Activated CD8-positive, alpha-beta memory T cell treated with anti-CD3 and anti-CD28 coated beads for 36 hours (primary cell): ENCODE results near the gene BSPH1. TPM values are rescaled to one million over a fixed set of nuclear protein-coding genes. Genes with fewer than 3 reads are reported as not detected.
"Not testable (repeated sequence)": the region's sequence is repeated elsewhere in the genome, so short reads cannot be mapped to it uniquely, and the experiment has no call there.

Experiments
- CTCF ChIA-PET: fragments of 350-600 bp; sonication (Branson Sonifier 250); formaldehyde crosslinking; loops from one replicate; lab custom pipeline; 2021; ENCODE audit warnings: antibody characterized with exemption; lab: Charles Lee
- POLR2A ChIA-PET: fragments of 350-600 bp; sonication (Branson Sonifier 250); formaldehyde crosslinking; loops from one replicate; lab custom pipeline; 2021; ENCODE audit warnings: antibody characterized with exemption; lab: Charles Lee
- total RNA-seq, 2 experiments: library from RNA; stranded (reverse); gene quantifications; one replicate each; pipeline ENCODE4 v1.2.3, GENCODE V29; 2021

The BSPH1 gene
- total RNA-seq, 2 experiments from 2014 or later = not detected

GRCh38 chr19:47949852-47950521 lies 42.0 kb downstream of the BSPH1 start:
- CTCF ChIA-PET = not testable (repeated sequence)

GRCh38 chr19:47928581-47928980 lies 63.4 kb downstream of the BSPH1 start:
- CTCF ChIA-PET, POLR2A ChIA-PET: not testable (repeated sequence)

More at GRCh38 chr19:47949852-47950521, 42.0 kb downstream of the BSPH1 start:
- POLR2A ChIA-PET = not testable (repeated sequence)

DNA sequence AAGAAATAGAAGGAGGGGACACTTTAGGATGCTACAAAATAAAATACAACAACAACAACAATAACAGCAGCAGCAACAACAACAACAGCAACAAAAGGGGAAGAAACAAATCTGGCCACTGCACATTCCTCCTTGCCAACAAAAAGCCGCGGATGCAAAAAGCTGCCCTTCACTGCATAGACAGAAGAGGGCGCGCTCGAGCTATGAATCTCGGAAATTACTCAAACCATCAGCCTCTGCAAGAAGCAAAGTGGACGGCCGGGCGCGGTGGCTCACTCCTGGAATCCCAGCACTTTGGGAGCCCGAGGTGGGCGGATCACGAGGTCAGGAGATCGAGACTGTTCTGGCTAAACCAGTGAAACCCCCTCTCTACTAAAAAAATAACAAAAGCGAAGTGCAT lies 71.9 kb downstream of the BSPH1 start:
- CTCF ChIA-PET, POLR2A ChIA-PET: not testable (repeated sequence)

Other genes with a start within 250 kb of the BSPH1 start
- 100 to 1,000 TPM; 201 to 204 TPM for gene NOP53, start 246.6 kb downstream of the BSPH1 start, total RNA-seq
- gene SELENOW, start 213.5 kb downstream of the BSPH1 start, total RNA-seq = 100 to 1,000 TPM in 1 of 2 experiments, 10 to 100 TPM in 1; 98.8 to 101 TPM
- gene TPRX1, start 187.6 kb downstream of the BSPH1 start, total RNA-seq = not detected
- not detected for gene CRX, start 170.2 kb downstream of the BSPH1 start, total RNA-seq
- not detected for gene TPRX2, start 132.9 kb downstream of the BSPH1 start, total RNA-seq
- gene SULT2A1, start 105.9 kb downstream of the BSPH1 start, total RNA-seq = not detected
- gene ELSPBP1, start 2.5 kb upstream of the BSPH1 start, total RNA-seq = not detected
- not detected for gene CABP5, start 51.9 kb upstream of the BSPH1 start, total RNA-seq
- gene PLA2G4C, start 118.6 kb upstream of the BSPH1 start, total RNA-seq = 1 to 10 TPM; 1.9 to 3.4 TPM
- gene LIG1, start 178.2 kb upstream of the BSPH1 start, total RNA-seq = 100 to 1,000 TPM; 136 TPM
- 1 to 10 TPM; 8.7 to 9.1 TPM for gene ZSWIM9, start 178.5 kb upstream of the BSPH1 start, total RNA-seq